HG03280 (cell line): ENCODE results near the gene EIF1AD.

Experiments
- ATAC-seq: cut with Tn5 transposase; IDR thresholded peaks from one replicate; pipeline ENCODE4 v1.9.1; 2021; ENCODE audit warnings: mild to moderate bottlenecking, moderate library complexity; ENCODE audit not compliant: unreplicated experiment

Gene EIF1AD

GRCh38 chr11:66006134-66006890, 4.4 kb upstream of the EIF1AD start:
- ATAC-seq = no peak

- ATAC-seq = no peak
These were observed 2.2 kb upstream of the EIF1AD start for GRCh38 chr11:66004186-66004585.

GRCh38 chr11:66003291-66003690, 1.3 kb upstream of the EIF1AD start:
- no peak for ATAC-seq

- ATAC-seq = peak; percentile 55
These were observed 780 bp upstream of the EIF1AD start for GRCh38 chr11:66002648-66003225.

- no peak for ATAC-seq
These were observed 4.7 kb downstream of the EIF1AD start for GRCh38 chr11:65997286-65997685.

GRCh38 chr11:65992056-65992455, 9.9 kb downstream of the EIF1AD start:
- no peak for ATAC-seq

GRCh38 chr11:65988791-65989592, 13.0 kb downstream of the EIF1AD start:
- ATAC-seq = peak; percentile 97

GRCh38 chr11:65987336-65987735, 14.6 kb downstream of the EIF1AD start:
- ATAC-seq = no peak

GRCh38 chr11:65983589-65983987, 18.4 kb downstream of the EIF1AD start:
- no peak for ATAC-seq

- ATAC-seq = no peak
These were observed 19.0 kb downstream of the EIF1AD start for GRCh38 chr11:65982824-65983588.

GRCh38 chr11:65981972-65982823, 19.8 kb downstream of the EIF1AD start:
- no peak for ATAC-seq

- ATAC-seq = no peak
These were observed 20.7 kb downstream of the EIF1AD start for GRCh38 chr11:65981101-65981740.

GRCh38 chr11:65979261-65979759, 22.6 kb downstream of the EIF1AD start:
- ATAC-seq = no peak

GRCh38 chr11:65978391-65979238, 23.3 kb downstream of the EIF1AD start:
- ATAC-seq = no peak

- no peak for ATAC-seq
These were observed 24.2 kb downstream of the EIF1AD start for GRCh38 chr11:65977621-65978390.

- no peak for ATAC-seq
These were observed 25.5 kb downstream of the EIF1AD start for GRCh38 chr11:65976216-65977176.

GRCh38 chr11:65975771-65976170, 26.2 kb downstream of the EIF1AD start:
- no peak for ATAC-seq
